Psoas muscle (tissue), 8 donors: ENCODE measurements around the gene FTO. TPM values are rescaled to one million over a fixed set of nuclear protein-coding genes. Genes with fewer than 3 reads are reported as not detected.

Source experiments
- ATAC-seq, 4 donors: fragments of 200-7000 bp; cut with Tn5 transposase; one replicate each; pipeline ENCODE4 v1.9.1; 2020; ENCODE audit warnings: moderate library complexity in 3 of 4, mild to moderate bottlenecking in 2 of 4
- DNase-seq, 2 donors: peaks; one replicate each; pipeline ENCODE4 v3.0.0-alpha.2; 2020
- H3K27ac ChIP-seq: fragments of 200-600 bp; one replicate; pipeline ENCODE4 v1.8.0; 2022
- H3K27me3 ChIP-seq, 3 donors: fragments of 200-600 bp in 1 of 3; one replicate each; pipeline versions ENCODE4 v1.6.1 to v1.8.0; 2013 to 2022; ENCODE audit warnings: low read length in 2 of 3, mild to moderate bottlenecking in 2 of 3, moderate library complexity in 1 of 3; ENCODE audit not compliant: insufficient read depth in 3 of 3
- H3K36me3 ChIP-seq, 2 donors: fragments of 200-600 bp in 1 of 2; one replicate each; pipeline versions ENCODE4 v1.6.1 to v1.8.0; 2013 to 2022; ENCODE audit warnings: low read depth in 1 of 2, mild to moderate bottlenecking in 1 of 2, moderate library complexity in 1 of 2; ENCODE audit not compliant: insufficient read depth in 1 of 2
- H3K4me1 ChIP-seq: fragments of 200-600 bp; one replicate; pipeline ENCODE4 v1.8.0; 2022
- H3K4me3 ChIP-seq: fragments of 200-600 bp; one replicate; pipeline ENCODE4 v1.8.0; 2022; ENCODE audit warnings: mild to moderate bottlenecking
- H3K9me3 ChIP-seq: fragments of 200-600 bp; one replicate; pipeline ENCODE4 v1.8.0; 2022
- CTCF ChIP-seq: fragments of 200-600 bp; IDR thresholded peaks from one replicate; pipeline ENCODE4 v1.8.0; 2022; ENCODE audit warnings: antibody characterized with exemption
- WGBS, 3 donors: extraction: QIAGEN DNeasy Blood & Tissue Kit; methylation state at CpG; one replicate each; pipeline versions ENCODE4 v1.1.6 to v1.1.7; 2013; 5-methylcytosine and 5-hydroxymethylcytosine counted together
- intact Hi-C, 2 donors: fragments of 100-400 bp; cut with DNase I; formaldehyde crosslinking; loops; one replicate each; pipeline versions ENCODE4 v1.11.0 to v1.14.2; 2022
- polyA plus RNA-seq, 3 donors: library from polyadenylated mRNA; stranded (reverse); fragments of 200-250 nt; gene quantifications; one replicate each; pipeline ENCODE4 v1.2.3, GENCODE V29; 2013
- total RNA-seq, 4 donors: library from RNA; stranded (reverse); fragmentation: NEBNext Ultra II Directional in 2 of 4; extraction: Animal tissue kit (Norgen Biotek cat#: 25700) in 2 of 4; gene quantifications; one replicate each; pipeline versions ENCODE4 v1.2.1 to v1.2.4, GENCODE V29; 2021 to 2023
- donor health status: healthy with polysubstance abuse.
- donor health status: DM: no; HTN: no; CAD: no; lungs with moderate emphysema.
- donor health status: Bipolar disorder and iron deficiency.
- donor health status: healthy.
- donor health status: DM: yes; HTN: yes; CAD: no.
- donor health status: DM: no; HTN: no; CAD: no.
- donor health status: DM: no; HTN: no; CAD: no.
- donor health status: DM: yes; HTN: yes; CAD: no.

FTO gene
- total and polyA plus RNA-seq, 7 donors = 14.2 to 67.6 (median 47.4) TPM

GRCh38 chr16:54070789-54071343 is 366.9 kb downstream of the FTO start:
- H3K4me1 ChIP-seq = peaks cover 27% of the 10 kb centered on the region
- intact Hi-C loops = no loop called here
- H3K36me3 ChIP-seq = no peaks in the 10 kb centered on the region
- no peaks in the 10 kb centered on the region for H3K9me3 ChIP-seq
- H3K4me3 ChIP-seq = no peak overlapping the region
- no peaks in the 10 kb centered on the region for H3K27me3 ChIP-seq
- H3K27ac ChIP-seq = no peak overlapping the region
- ATAC-seq (no peak), DNase-seq (no peak)
- no peak for TF ChIP-seq CTCF
- WGBS, 3 donors = 94 to 96% (median 94%) methylated on average over 2 of the region's 2 CpGs

GRCh38 chr16:54071514-54071913 is 367.6 kb downstream of the FTO start:
- ATAC-seq = no peak
- H3K4me3 ChIP-seq = no peak overlapping the region
- no peak overlapping the region for H3K27ac ChIP-seq
- no peak for DNase-seq
- WGBS, 3 donors = 94 to 99% (median 97%) methylated on average over 3 of the region's 3 CpGs
- intact Hi-C loops = no loop called here
- no peaks in the 10 kb centered on the region for H3K9me3 ChIP-seq
- TF ChIP-seq CTCF = no peak
- H3K27me3 ChIP-seq = no peaks in the 10 kb centered on the region
- no peaks in the 10 kb centered on the region for H3K36me3 ChIP-seq
- peaks cover 21% of the 10 kb centered on the region for H3K4me1 ChIP-seq

- no peak for TF ChIP-seq CTCF
- Histone ChIP-seq H3K27me3 (no peaks in the 10 kb centered on the region), H3K9me3 (no peaks in the 10 kb centered on the region), H3K4me1 (peaks cover 14% of the 10 kb centered on the region), H3K27ac (no peak overlapping the region), H3K36me3 (no peaks in the 10 kb centered on the region), H3K4me3 (no peak overlapping the region)
- intact Hi-C loops = no loop called here
- ATAC-seq (peak in 2 of 4 donors; percentile 62 to 63), DNase-seq (no peak)
- 53 to 68% (median 56%) methylated on average over 6 of the region's 6 CpGs for WGBS, 3 donors
These were observed 368.3 kb downstream of the FTO start for GRCh38 chr16:54072237-54072636.

GRCh38 chr16:54073356-54073755 is 369.4 kb downstream of the FTO start:
- no peak overlapping the region for H3K4me3 ChIP-seq
- intact Hi-C loops = no loop called here
- no peak overlapping the region for H3K27ac ChIP-seq
- DNase-seq (no peak), ATAC-seq (no peak)
- H3K9me3 ChIP-seq = no peaks in the 10 kb centered on the region
- H3K36me3 ChIP-seq = no peaks in the 10 kb centered on the region
- WGBS, 3 donors = 79 to 86% (median 85%) methylated on average over 3 of the region's 3 CpGs
- no peaks in the 10 kb centered on the region for H3K27me3 ChIP-seq
- TF ChIP-seq CTCF = no peak
- peaks cover 9% of the 10 kb centered on the region for H3K4me1 ChIP-seq

GRCh38 chr16:54075446-54075845 is 371.5 kb downstream of the FTO start:
- 58 to 71% (median 70%) methylated on average over 4 of the region's 4 CpGs for WGBS, 3 donors
- intact Hi-C loops = no loop called here
- H3K36me3 ChIP-seq = no peaks in the 10 kb centered on the region
- ATAC-seq (no peak), DNase-seq (no peak)
- no peaks in the 10 kb centered on the region for H3K9me3 ChIP-seq
- no peaks in the 10 kb centered on the region for H3K27me3 ChIP-seq
- TF ChIP-seq CTCF = no peak
- no peaks in the 10 kb centered on the region for H3K4me1 ChIP-seq
- H3K4me3 ChIP-seq = no peak overlapping the region
- H3K27ac ChIP-seq = no peak overlapping the region
